Hepatocyte (in vitro differentiated cells): Measurements from ENCODE around the gene PALD1. TPM values are rescaled to one million over a fixed set of nuclear protein-coding genes. Genes with fewer than 3 reads are reported as not detected.

Source experiments
- DNase-seq: peaks from one replicate; pipeline ENCODE4 v3.0.0-alpha.2; 2016; ENCODE audit warnings: low spot score
- H2AFZ ChIP-seq: fragments of 200-600 bp; sonication (generic); 2 replicates; pipeline ENCODE4 v1.6.0; 2016; ENCODE audit warnings: antibody characterized with exemption, mild to moderate bottlenecking
- H3K27ac ChIP-seq: fragments of 200-600 bp; sonication (generic); 2 replicates; pipeline ENCODE4 v1.5.1; 2016; ENCODE audit warnings: mild to moderate bottlenecking
- H3K27me3 ChIP-seq: fragments of 200-600 bp; sonication (generic); 2 replicates; pipeline ENCODE4 v1.6.1; 2016
- H3K36me3 ChIP-seq: fragments of 200-600 bp; sonication (generic); replicated peaks from 2 replicates; pipeline ENCODE4 v1.5.1; 2016; ENCODE audit warnings: low read depth; ENCODE audit not compliant: insufficient read depth
- H3K4me1 ChIP-seq: fragments of 200-600 bp; sonication (generic); 2 replicates; pipeline ENCODE4 v1.5.1; 2016; ENCODE audit warnings: mild to moderate bottlenecking, moderate library complexity; ENCODE audit not compliant: insufficient read depth
- H3K4me2 ChIP-seq: fragments of 200-600 bp; sonication (generic); 2 replicates; pipeline ENCODE4 v1.6.0; 2016
- H3K4me3 ChIP-seq: fragments of 200-600 bp; sonication (generic); 2 replicates; pipeline ENCODE4 v1.5.1; 2016; ENCODE audit warnings: mild to moderate bottlenecking
- H3K79me2 ChIP-seq: fragments of 200-600 bp; sonication (generic); 2 replicates; pipeline ENCODE4 v1.6.0; 2017; ENCODE audit warnings: mild to moderate bottlenecking
- H3K9me2 ChIP-seq: fragments of 200-600 bp; sonication (generic); replicated peaks from 2 replicates; pipeline ENCODE4 v1.6.0; 2017; ENCODE audit warnings: mild to moderate bottlenecking; ENCODE audit not compliant: insufficient read depth
- H3K9me3 ChIP-seq: fragments of 200-600 bp; sonication (generic); 2 replicates; pipeline ENCODE4 v1.5.1; 2016; ENCODE audit warnings: low read depth, mild to moderate bottlenecking
- H4K20me1 ChIP-seq: fragments of 200-600 bp; sonication (generic); 2 replicates; pipeline ENCODE4 v1.6.0; 2016; ENCODE audit warnings: mild to moderate bottlenecking; ENCODE audit not compliant: insufficient read depth, poor library complexity, severe bottlenecking
- CTCF ChIP-seq: fragments of 200-600 bp; sonication (generic); IDR thresholded peaks from 2 replicates; pipeline ENCODE4 v1.5.1; 2016; ENCODE audit warnings: antibody characterized with exemption, mild to moderate bottlenecking; ENCODE audit not compliant: poor library complexity
- EZH2 ChIP-seq: fragments of 200-600 bp; sonication (generic); IDR thresholded peaks from 2 replicates; pipeline ENCODE4 v1.6.1; 2016; ENCODE audit warnings: antibody characterized with exemption, mild to moderate bottlenecking, borderline replicate concordance
- EZH2phosphoT487 ChIP-seq: fragments of 200-600 bp; sonication (generic); IDR thresholded peaks from one replicate; pipeline ENCODE4 v1.6.1; 2018; ENCODE audit warnings: antibody characterized with exemption, mild to moderate bottlenecking, low read depth, moderate library complexity; ENCODE audit not compliant: unreplicated experiment, severe bottlenecking
- WGBS: methylation state at CpG from one replicate; pipeline ENCODE4 v1.1.6; 2016; ENCODE audit warnings: low lambda C conversion rate; ENCODE audit errors: missing lambda C conversion rate; 5-methylcytosine and 5-hydroxymethylcytosine counted together
- polyA plus RNA-seq: library from polyadenylated mRNA; unstranded; fragments of >200 nt; fragmentation: Nextera tagmentation; extraction: Ambion mirVana; gene quantifications from 2 replicates; pipeline ENCODE4 v1.2.1, GENCODE V29; 2016
- total RNA-seq: library from RNA; depleted of rRNA; stranded (reverse); fragments of >200 nt; gene quantifications from 2 replicates; pipeline ENCODE4 v1.2.3, GENCODE V29; 2014

The PALD1 gene
- total and polyA plus RNA-seq, 2 experiments from 2014 or later, result 1.3 to 2.2 TPM

- no peaks in the 10 kb centered on the region for H3K9me3 ChIP-seq
- H4K20me1 ChIP-seq, result no peaks in the 10 kb centered on the region
- WGBS, result 97% methylated on average over 24 of the region's 24 CpGs
- TF ChIP-seq EZH2phosphoT487 (no peak), EZH2 (no peak), CTCF (no peak)
- no peaks in the 10 kb centered on the region for H3K4me1 ChIP-seq
- no peaks in the 10 kb centered on the region for H3K79me2 ChIP-seq
- H3K27me3 ChIP-seq, result no peaks in the 10 kb centered on the region
- no peak for DNase-seq
- no peak overlapping the region for H3K4me3 ChIP-seq
- no peak overlapping the region for H3K27ac ChIP-seq
- H3K9me2 ChIP-seq, result no peaks in the 10 kb centered on the region
- no peak overlapping the region for H2AFZ ChIP-seq
- H3K36me3 ChIP-seq, result no peaks in the 10 kb centered on the region
- H3K4me2 ChIP-seq, result no peak overlapping the region
Measured at GRCh38 chr10:70600512-70601395, 122.2 kb downstream of the PALD1 start.

- WGBS, result 89% methylated on average over 4 of the region's 5 CpGs
- Histone ChIP-seq H3K27me3 (no peaks in the 10 kb centered on the region), H3K4me1 (no peaks in the 10 kb centered on the region), H4K20me1 (no peaks in the 10 kb centered on the region), H3K4me3 (no peak overlapping the region), H3K9me3 (no peaks in the 10 kb centered on the region), H3K4me2 (no peak overlapping the region), H3K36me3 (no peaks in the 10 kb centered on the region), H3K27ac (no peak overlapping the region), H3K9me2 (no peaks in the 10 kb centered on the region), H2AFZ (no peak overlapping the region), H3K79me2 (no peaks in the 10 kb centered on the region)
- TF ChIP-seq EZH2 (no peak), CTCF (no peak), EZH2phosphoT487 (no peak)
- no peak for DNase-seq
Measured at GRCh38 chr10:70601746-70602145, 123.2 kb downstream of the PALD1 start.

GRCh38 chr10:70602665-70603448 lies 124.3 kb downstream of the PALD1 start, which contains the start of gene PRF1:
TSS of gene PRF1 (minus strand) at chr10:70602741. CDS start at chr10:70600902, 1,839 bp downstream.
- no peak within 1 kb of the TSS for H3K4me3 ChIP-seq
- no peak within 1 kb of the TSS for H3K27ac ChIP-seq
- TF ChIP-seq EZH2 (no peak), CTCF (no peak), EZH2phosphoT487 (no peak)
- no peaks in the 10 kb centered on the region for H3K9me3 ChIP-seq
- H3K4me2 ChIP-seq, result no peak within 1 kb of the TSS
- H3K9me2 ChIP-seq, result no peaks in the 10 kb centered on the region
- no peaks in the 10 kb centered on the region for H4K20me1 ChIP-seq
- WGBS, result 95% methylated on average over 21 of the region's 21 CpGs
- no peak within 1 kb of the TSS for H2AFZ ChIP-seq
- no peaks in the 10 kb centered on the region for H3K79me2 ChIP-seq
- H3K27me3 ChIP-seq, result no peaks in the 10 kb centered on the region
- no peak for DNase-seq
- H3K4me1 ChIP-seq, result no peaks in the 10 kb centered on the region
- H3K36me3 ChIP-seq, result no peaks in the 10 kb centered on the region
